ACC112 (cell line): ENCODE data around the gene PTH1R.

Experiments
- H2AFZ ChIP-seq: fragments of 200-600 bp; sonication (generic); one replicate; pipeline ENCODE4 v1.6.0; 2017; ENCODE audit warnings: antibody characterized with exemption, low read length; ENCODE audit not compliant: unreplicated experiment
- H3K27ac ChIP-seq: fragments of 200-600 bp; sonication (generic); 2 replicates; pipeline ENCODE4 v1.5.1; 2014; ENCODE audit warnings: low read depth, mild to moderate bottlenecking, antibody characterized with exemption, low read length, moderate library complexity
- H3K27me3 ChIP-seq: fragments of 200-600 bp; sonication (generic); 2 replicates; pipeline ENCODE4 v1.6.1; 2014; ENCODE audit warnings: mild to moderate bottlenecking, antibody characterized with exemption, low read length, moderate library complexity, mixed read lengths; ENCODE audit not compliant: insufficient read depth
- H3K36me3 ChIP-seq: fragments of 200-600 bp; sonication (generic); 2 replicates; pipeline ENCODE4 v1.6.1; 2016; ENCODE audit warnings: mild to moderate bottlenecking, antibody characterized with exemption, low read length, moderate library complexity, mixed read lengths; ENCODE audit not compliant: insufficient read depth
- H3K4me1 ChIP-seq: fragments of 200-600 bp; sonication (generic); one replicate; pipeline ENCODE4 v1.6.1; 2016; ENCODE audit warnings: low read length, mixed read lengths; ENCODE audit not compliant: insufficient read depth, unreplicated experiment, control insufficient read depth
- H3K4me3 ChIP-seq: fragments of 200-600 bp; sonication (generic); 2 replicates; pipeline ENCODE4 v1.5.1; 2014; ENCODE audit warnings: mild to moderate bottlenecking, low read depth, low read length
- H3K79me2 ChIP-seq: fragments of 200-600 bp; sonication (generic); one replicate; pipeline ENCODE4 v1.6.0; 2016; ENCODE audit warnings: low read length; ENCODE audit not compliant: control insufficient read depth, unreplicated experiment, insufficient read depth

PTH1R gene

DNA sequence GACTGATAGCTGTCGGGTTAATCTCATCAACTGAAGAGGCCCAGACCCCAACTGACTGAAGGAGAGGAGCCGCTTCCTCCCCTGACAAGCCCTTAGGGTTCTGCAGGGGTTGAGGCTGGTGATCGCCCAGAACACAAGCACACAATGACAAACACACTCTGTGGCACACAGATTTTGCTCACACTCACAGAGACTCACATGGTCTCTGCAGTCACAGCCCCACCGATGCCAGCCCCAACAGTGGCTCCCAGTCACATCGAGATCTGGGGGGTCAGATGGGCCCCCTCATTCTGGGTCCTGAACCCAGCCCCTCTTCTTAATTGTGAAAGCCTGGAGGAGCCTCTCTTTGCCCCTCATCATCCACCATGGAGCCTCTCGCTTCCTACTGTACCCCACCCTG lies 16.7 kb downstream of the PTH1R start:
- no peak overlapping the region for H3K27ac ChIP-seq
- H2AFZ ChIP-seq: no peak overlapping the region
- no peaks in the 10 kb centered on the region for H3K36me3 ChIP-seq
- H3K27me3 ChIP-seq: peaks cover 4% of the 10 kb centered on the region; the same call in 1 of the 2 replicates
- peaks cover 12% of the 10 kb centered on the region for H3K4me1 ChIP-seq
- no peak overlapping the region for H3K4me3 ChIP-seq
- H3K79me2 ChIP-seq: no peaks in the 10 kb centered on the region

DNA sequence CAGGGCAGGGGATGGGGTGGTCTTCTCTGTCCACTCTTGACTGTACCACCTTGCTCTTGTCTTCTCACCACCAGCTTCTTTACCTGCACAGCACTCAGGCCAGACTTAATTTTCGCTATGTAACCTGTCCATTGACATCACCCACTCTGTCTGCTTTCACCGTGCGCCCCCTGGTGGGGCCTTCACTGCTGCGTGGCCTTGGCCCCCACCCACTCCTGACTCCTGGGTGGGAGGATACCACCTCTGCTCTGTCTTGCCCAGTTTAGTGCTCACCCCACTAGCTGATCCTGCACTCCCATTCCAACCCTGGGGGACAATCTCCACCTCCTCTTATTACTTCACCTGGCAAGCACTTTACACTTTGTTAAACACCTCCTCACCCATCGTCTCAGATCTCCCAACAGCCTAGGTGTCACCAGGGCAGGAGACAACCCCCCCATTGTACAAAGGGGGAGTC lies 17.7 kb downstream of the PTH1R start:
- Histone ChIP-seq H2AFZ (no peak overlapping the region), H3K79me2 (no peaks in the 10 kb centered on the region)

GRCh38 chr3:46895761-46896160 lies 18.2 kb downstream of the PTH1R start:
- Histone ChIP-seq H3K36me3 (no peaks in the 10 kb centered on the region), H2AFZ (no peak overlapping the region), H3K27ac (no peak overlapping the region), H3K27me3 (peaks cover 4% of the 10 kb centered on the region; the same call in 1 of the 2 replicates), H3K79me2 (no peaks in the 10 kb centered on the region), H3K4me3 (no peak overlapping the region), H3K4me1 (peaks cover 12% of the 10 kb centered on the region)

More for the DNA sequence above, 17.7 kb downstream of the PTH1R start:
- Histone ChIP-seq H3K4me1 (peaks cover 12% of the 10 kb centered on the region), H3K36me3 (no peaks in the 10 kb centered on the region), H3K27me3 (peaks cover 4% of the 10 kb centered on the region; the same call in 1 of the 2 replicates), H3K27ac (no peak overlapping the region), H3K4me3 (no peak overlapping the region)

GRCh38 chr3:46896386-46896785 lies 18.9 kb downstream of the PTH1R start:
- H3K27me3 ChIP-seq: peaks cover 2% of the 10 kb centered on the region; the same call in 1 of the 2 replicates
- H3K4me1 ChIP-seq: peaks cover 12% of the 10 kb centered on the region
- H3K79me2 ChIP-seq: no peaks in the 10 kb centered on the region
- H2AFZ ChIP-seq: no peak overlapping the region
- no peaks in the 10 kb centered on the region for H3K36me3 ChIP-seq
- no peak overlapping the region for H3K27ac ChIP-seq
- H3K4me3 ChIP-seq: no peak overlapping the region

- no peaks in the 10 kb centered on the region for H3K27me3 ChIP-seq
- peaks cover 12% of the 10 kb centered on the region for H3K4me1 ChIP-seq
- H2AFZ ChIP-seq: no peak overlapping the region
- H3K79me2 ChIP-seq: no peaks in the 10 kb centered on the region
- no peak overlapping the region for H3K4me3 ChIP-seq
- no peak overlapping the region for H3K27ac ChIP-seq
- H3K36me3 ChIP-seq: no peaks in the 10 kb centered on the region
These were observed 19.5 kb downstream of the PTH1R start for GRCh38 chr3:46897031-46897430.

- Histone ChIP-seq H3K27me3 (no peaks in the 10 kb centered on the region), H3K4me3 (no peak overlapping the region)
These were observed 20.4 kb downstream of the PTH1R start for GRCh38 chr3:46897829-46898320.

GRCh38 chr3:46898321-46899150 lies 21.0 kb downstream of the PTH1R start:
- Histone ChIP-seq H3K79me2 (no peaks in the 10 kb centered on the region), H3K27ac (no peak overlapping the region), H3K27me3 (no peaks in the 10 kb centered on the region), H2AFZ (no peak overlapping the region), H3K36me3 (no peaks in the 10 kb centered on the region), H3K4me1 (peaks cover 5% of the 10 kb centered on the region), H3K4me3 (no peak overlapping the region)

More at GRCh38 chr3:46897829-46898320, 20.4 kb downstream of the PTH1R start:
- no peaks in the 10 kb centered on the region for H3K79me2 ChIP-seq
- peaks cover 8% of the 10 kb centered on the region for H3K4me1 ChIP-seq
- no peaks in the 10 kb centered on the region for H3K36me3 ChIP-seq
- H3K27ac ChIP-seq: no peak overlapping the region
- H2AFZ ChIP-seq: no peak overlapping the region

GRCh38 chr3:46899151-46900006 lies 21.9 kb downstream of the PTH1R start:
- H3K27ac ChIP-seq: no peak overlapping the region
- peaks cover 10% of the 10 kb centered on the region for H3K4me1 ChIP-seq
- H3K4me3 ChIP-seq: no peak overlapping the region
- no peaks in the 10 kb centered on the region for H3K36me3 ChIP-seq
- H3K27me3 ChIP-seq: no peaks in the 10 kb centered on the region
- no peaks in the 10 kb centered on the region for H3K79me2 ChIP-seq
- no peak overlapping the region for H2AFZ ChIP-seq

DNA sequence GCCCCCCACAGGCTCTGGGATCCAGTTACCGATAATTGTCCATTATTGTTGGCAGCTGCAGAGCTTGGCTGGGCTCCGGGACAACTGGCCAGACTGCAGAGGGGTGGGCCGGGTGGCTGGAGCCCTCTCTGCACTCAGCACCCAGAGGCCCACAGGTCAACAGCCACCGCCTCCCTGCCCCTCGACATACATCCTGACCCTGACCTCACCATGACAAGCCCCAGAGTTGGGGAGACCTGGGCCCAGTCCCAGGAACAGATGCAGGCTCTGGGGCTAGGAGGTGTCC lies 22.4 kb downstream of the PTH1R start:
- Histone ChIP-seq H2AFZ (no peak overlapping the region), H3K4me3 (no peak overlapping the region), H3K27ac (no peak overlapping the region), H3K27me3 (no peaks in the 10 kb centered on the region), H3K4me1 (peaks cover 10% of the 10 kb centered on the region), H3K79me2 (no peaks in the 10 kb centered on the region), H3K36me3 (no peaks in the 10 kb centered on the region)

DNA sequence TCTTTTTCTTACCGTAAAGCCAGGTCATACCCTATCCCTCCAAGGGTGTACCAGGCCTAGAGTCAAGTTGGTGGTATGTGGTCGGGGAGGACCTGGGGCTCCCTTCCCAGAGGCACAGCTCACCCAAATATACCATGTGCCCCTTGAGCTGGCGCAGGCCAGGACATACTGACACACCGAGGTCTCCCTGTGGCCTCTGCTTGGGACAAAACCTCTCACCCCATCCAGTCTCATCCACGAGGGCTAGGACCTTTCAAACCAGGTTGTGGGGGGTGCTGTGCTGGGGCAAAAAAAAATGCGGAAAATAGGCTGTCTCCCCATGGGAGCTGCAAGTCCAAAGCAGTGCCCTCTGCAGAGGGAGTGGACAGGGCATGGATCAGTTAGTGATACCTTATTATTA lies 22.8 kb downstream of the PTH1R start:
- H3K4me1 ChIP-seq: peaks cover 10% of the 10 kb centered on the region
- H3K4me3 ChIP-seq: no peak overlapping the region
- H3K27me3 ChIP-seq: no peaks in the 10 kb centered on the region
- no peak overlapping the region for H2AFZ ChIP-seq
- H3K36me3 ChIP-seq: no peaks in the 10 kb centered on the region
- H3K79me2 ChIP-seq: no peaks in the 10 kb centered on the region
- H3K27ac ChIP-seq: no peak overlapping the region
